ENCODE results near the gene GNB5. TPM values are rescaled to one million over a fixed set of nuclear protein-coding genes. Genes with fewer than 3 reads are reported as not detected.
A peak's percentile ranks its signal among the peaks of the same experiment; 100 is the strongest.
"Not testable (repeated sequence)": the region's sequence is repeated elsewhere in the genome, so short reads cannot be mapped to it uniquely, and the experiment has no call there.

The GNB5 gene
- polyA plus RNA-seq, 1 donor from 2014 or later: 89.6 TPM

DNA sequence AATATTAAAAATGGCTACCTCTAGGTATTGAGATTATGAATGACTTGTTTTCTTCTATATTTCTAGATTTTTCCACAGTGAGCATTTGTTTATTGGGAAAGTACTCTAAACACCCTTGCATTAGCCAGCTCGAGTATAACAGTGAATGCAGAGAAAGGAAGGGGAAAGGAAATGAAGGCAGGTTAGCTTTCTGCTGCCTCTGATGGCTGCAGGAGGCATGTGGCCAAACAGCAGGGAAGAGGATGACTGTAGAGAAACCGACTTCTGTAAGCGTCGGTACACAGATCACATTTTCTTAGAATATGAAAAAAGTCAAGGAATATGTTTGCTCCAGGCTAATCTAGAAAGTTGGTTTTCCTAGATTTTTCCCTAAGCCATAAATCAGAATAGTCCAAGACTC lies 19.8 kb downstream of the GNB5 start:
- no peaks in the 10 kb centered on the region for H3K27me3 ChIP-seq (ENCODE audit: insufficient read depth, low read depth, low read length)
- TF ChIP-seq EZH2 (IDR thresholded peaks at IDR 0.05; ENCODE audit: borderline replicate concordance, insufficient read depth, low read length, poor library complexity, severe bottlenecking) (no peak), MXI1 (conservative IDR thresholded peaks at IDR 0.05; ENCODE audit: poor library complexity, severe bottlenecking) (no peak), EP300 (conservative IDR thresholded peaks at IDR 0.05; ENCODE audit: poor library complexity, severe bottlenecking) (no peak), TAF1 (IDR thresholded peaks at IDR 0.05; ENCODE audit: low read depth) (no peak), RAD21 (conservative IDR thresholded peaks at IDR 0.05) (no peak), POLR2AphosphoS5 (IDR thresholded peaks at IDR 0.05) (peak; percentile 14), SMC3 (conservative IDR thresholded peaks at IDR 0.05; ENCODE audit: poor library complexity) (no peak)
- TF ChIP-seq, protein P1, sequence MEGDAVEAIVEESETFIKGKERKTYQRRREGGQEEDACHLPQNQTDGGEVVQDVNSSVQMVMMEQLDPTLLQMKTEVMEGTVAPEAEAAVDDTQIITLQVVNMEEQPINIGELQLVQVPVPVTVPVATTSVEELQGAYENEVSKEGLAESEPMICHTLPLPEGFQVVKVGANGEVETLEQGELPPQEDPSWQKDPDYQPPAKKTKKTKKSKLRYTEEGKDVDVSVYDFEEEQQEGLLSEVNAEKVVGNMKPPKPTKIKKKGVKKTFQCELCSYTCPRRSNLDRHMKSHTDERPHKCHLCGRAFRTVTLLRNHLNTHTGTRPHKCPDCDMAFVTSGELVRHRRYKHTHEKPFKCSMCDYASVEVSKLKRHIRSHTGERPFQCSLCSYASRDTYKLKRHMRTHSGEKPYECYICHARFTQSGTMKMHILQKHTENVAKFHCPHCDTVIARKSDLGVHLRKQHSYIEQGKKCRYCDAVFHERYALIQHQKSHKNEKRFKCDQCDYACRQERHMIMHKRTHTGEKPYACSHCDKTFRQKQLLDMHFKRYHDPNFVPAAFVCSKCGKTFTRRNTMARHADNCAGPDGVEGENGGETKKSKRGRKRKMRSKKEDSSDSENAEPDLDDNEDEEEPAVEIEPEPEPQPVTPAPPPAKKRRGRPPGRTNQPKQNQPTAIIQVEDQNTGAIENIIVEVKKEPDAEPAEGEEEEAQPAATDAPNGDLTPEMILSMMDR (IDR thresholded peaks at IDR 0.05; ENCODE audit: poor library complexity, severe bottlenecking): peak; percentile 37
- TF ChIP-seq, protein P2, sequence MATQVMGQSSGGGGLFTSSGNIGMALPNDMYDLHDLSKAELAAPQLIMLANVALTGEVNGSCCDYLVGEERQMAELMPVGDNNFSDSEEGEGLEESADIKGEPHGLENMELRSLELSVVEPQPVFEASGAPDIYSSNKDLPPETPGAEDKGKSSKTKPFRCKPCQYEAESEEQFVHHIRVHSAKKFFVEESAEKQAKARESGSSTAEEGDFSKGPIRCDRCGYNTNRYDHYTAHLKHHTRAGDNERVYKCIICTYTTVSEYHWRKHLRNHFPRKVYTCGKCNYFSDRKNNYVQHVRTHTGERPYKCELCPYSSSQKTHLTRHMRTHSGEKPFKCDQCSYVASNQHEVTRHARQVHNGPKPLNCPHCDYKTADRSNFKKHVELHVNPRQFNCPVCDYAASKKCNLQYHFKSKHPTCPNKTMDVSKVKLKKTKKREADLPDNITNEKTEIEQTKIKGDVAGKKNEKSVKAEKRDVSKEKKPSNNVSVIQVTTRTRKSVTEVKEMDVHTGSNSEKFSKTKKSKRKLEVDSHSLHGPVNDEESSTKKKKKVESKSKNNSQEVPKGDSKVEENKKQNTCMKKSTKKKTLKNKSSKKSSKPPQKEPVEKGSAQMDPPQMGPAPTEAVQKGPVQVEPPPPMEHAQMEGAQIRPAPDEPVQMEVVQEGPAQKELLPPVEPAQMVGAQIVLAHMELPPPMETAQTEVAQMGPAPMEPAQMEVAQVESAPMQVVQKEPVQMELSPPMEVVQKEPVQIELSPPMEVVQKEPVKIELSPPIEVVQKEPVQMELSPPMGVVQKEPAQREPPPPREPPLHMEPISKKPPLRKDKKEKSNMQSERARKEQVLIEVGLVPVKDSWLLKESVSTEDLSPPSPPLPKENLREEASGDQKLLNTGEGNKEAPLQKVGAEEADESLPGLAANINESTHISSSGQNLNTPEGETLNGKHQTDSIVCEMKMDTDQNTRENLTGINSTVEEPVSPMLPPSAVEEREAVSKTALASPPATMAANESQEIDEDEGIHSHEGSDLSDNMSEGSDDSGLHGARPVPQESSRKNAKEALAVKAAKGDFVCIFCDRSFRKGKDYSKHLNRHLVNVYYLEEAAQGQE (IDR thresholded peaks at IDR 0.05; ENCODE audit: borderline replicate concordance): no peak
- H3K36me3 ChIP-seq (ENCODE audit: insufficient read depth, low read length): no peaks in the 10 kb centered on the region
- no peak overlapping the region for H2AFZ ChIP-seq (ENCODE audit: low read depth, low read length)
- no peaks in the 10 kb centered on the region for H3K79me2 ChIP-seq (replicated peaks; ENCODE audit: insufficient read depth, low read length)
- no peaks in the 10 kb centered on the region for H4K20me1 ChIP-seq (ENCODE audit: insufficient read depth)
- H3K4me3 ChIP-seq (ENCODE audit: low read length): no peak overlapping the region
- no peaks in the 10 kb centered on the region for H3F3A ChIP-seq (ENCODE audit: insufficient read depth, low read length, poor library complexity, severe bottlenecking)
- no peak overlapping the region for H3K9ac ChIP-seq (ENCODE audit: low read length)
- H3K9me2 ChIP-seq (ENCODE audit: insufficient read depth, low read length): no peaks in the 10 kb centered on the region
- H3K4me2 ChIP-seq (ENCODE audit: low read length): no peak overlapping the region
- no peaks in the 10 kb centered on the region for H3K9me3 ChIP-seq (ENCODE audit: low read length)
- no peak overlapping the region for H3K27ac ChIP-seq (ENCODE audit: low read length)

DNA sequence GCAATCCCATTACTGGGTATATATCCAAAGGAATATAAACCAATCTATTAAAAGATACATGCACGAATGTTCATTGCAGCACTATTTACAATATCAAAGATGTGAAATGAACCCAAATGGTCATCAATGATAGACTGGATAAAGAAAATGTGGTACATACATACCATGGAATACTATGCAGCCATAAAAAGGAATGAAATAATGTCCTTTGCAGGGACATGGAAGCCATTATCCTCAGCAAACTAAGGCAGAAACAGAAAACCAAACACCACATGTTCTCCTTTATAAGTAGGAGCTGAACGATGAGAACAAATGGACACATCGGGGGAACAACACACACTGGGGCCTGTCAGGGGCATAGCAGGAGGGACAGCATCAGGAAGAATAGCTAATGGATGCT lies 21.0 kb downstream of the GNB5 start:
- H3K27me3 ChIP-seq (ENCODE audit: insufficient read depth, low read depth, low read length); H3K79me2 ChIP-seq (replicated peaks; ENCODE audit: insufficient read depth, low read length); H3K9ac ChIP-seq (ENCODE audit: low read length); H3K4me3 ChIP-seq (ENCODE audit: low read length); H3K9me3 ChIP-seq (ENCODE audit: low read length); H4K20me1 ChIP-seq (ENCODE audit: insufficient read depth); H2AFZ ChIP-seq (ENCODE audit: low read depth, low read length); H3K4me2 ChIP-seq (ENCODE audit: low read length); H3F3A ChIP-seq (ENCODE audit: insufficient read depth, low read length, poor library complexity, severe bottlenecking); H3K36me3 ChIP-seq (ENCODE audit: insufficient read depth, low read length); H3K27ac ChIP-seq (ENCODE audit: low read length); H3K9me2 ChIP-seq (ENCODE audit: insufficient read depth, low read length): not testable (repeated sequence)

DNA sequence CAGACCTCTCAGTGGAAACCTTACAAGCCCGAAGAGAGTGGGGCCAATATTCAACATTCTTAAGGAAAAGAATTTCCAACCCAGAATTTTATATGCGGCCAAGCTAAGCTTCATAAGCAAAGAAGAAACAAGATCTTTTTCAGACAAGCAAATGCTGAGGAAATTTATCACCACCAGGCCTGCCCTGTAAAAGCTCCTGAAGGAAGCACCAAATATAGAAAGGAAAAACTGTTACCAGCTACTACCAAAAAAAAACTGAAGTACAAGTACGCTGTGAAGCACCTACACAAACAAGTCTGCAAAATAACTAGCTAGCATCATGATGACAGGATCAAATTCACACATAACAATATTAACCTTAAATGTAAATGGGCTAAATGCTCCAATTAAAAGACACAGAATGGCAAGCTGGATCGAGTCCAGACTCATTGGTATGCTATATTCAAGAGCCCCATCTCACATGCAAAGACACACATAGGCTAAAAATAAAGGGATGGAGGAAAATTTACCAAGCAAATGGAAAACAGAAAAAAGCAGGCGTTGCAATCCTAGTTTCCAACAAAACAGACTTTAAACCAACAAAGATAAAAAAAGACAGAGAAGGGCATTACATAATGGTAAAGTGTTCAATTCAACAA lies 25.6 kb downstream of the GNB5 start:
- not testable (repeated sequence) for H3K27me3 ChIP-seq (ENCODE audit: insufficient read depth, low read depth, low read length); H3K4me2 ChIP-seq (ENCODE audit: low read length); H3K9ac ChIP-seq (ENCODE audit: low read length); H3K79me2 ChIP-seq (replicated peaks; ENCODE audit: insufficient read depth, low read length); H3F3A ChIP-seq (ENCODE audit: insufficient read depth, low read length, poor library complexity, severe bottlenecking); H4K20me1 ChIP-seq (ENCODE audit: insufficient read depth); H2AFZ ChIP-seq (ENCODE audit: low read depth, low read length); H3K9me2 ChIP-seq (ENCODE audit: insufficient read depth, low read length); H3K36me3 ChIP-seq (ENCODE audit: insufficient read depth, low read length); H3K4me3 ChIP-seq (ENCODE audit: low read length); H3K27ac ChIP-seq (ENCODE audit: low read length); H3K9me3 ChIP-seq (ENCODE audit: low read length)

All from neural cell (in vitro differentiated cells).